GM19240 (cell line): ENCODE data around the gene CORO6.
A peak's percentile ranks its signal among the peaks of the same experiment; 100 is the strongest.

Source experiments
- DNase-seq: peaks from one replicate; pipeline ENCODE4 v3.0.0; 2011; ENCODE audit warnings: low spot score; ENCODE audit not compliant: insufficient read length

The CORO6 gene

GRCh38 chr17:29578626-29579485, 43.9 kb downstream of the CORO6 start:
- DNase-seq = no peak

- no peak for DNase-seq
Measured at GRCh38 chr17:29577385-29578211, 45.1 kb downstream of the CORO6 start.

GRCh38 chr17:29577001-29577370, 45.7 kb downstream of the CORO6 start:
- DNase-seq = no peak

- no peak for DNase-seq
Measured at GRCh38 chr17:29576214-29577000, 46.3 kb downstream of the CORO6 start.

- DNase-seq = no peak
Measured at GRCh38 chr17:29575511-29576213, 47.0 kb downstream of the CORO6 start.

GRCh38 chr17:29574732-29575510, 47.8 kb downstream of the CORO6 start:
- no peak for DNase-seq

GRCh38 chr17:29573871-29574731, 48.6 kb downstream of the CORO6 start:
- DNase-seq = no peak

- no peak for DNase-seq
Measured at GRCh38 chr17:29573558-29573869, 49.2 kb downstream of the CORO6 start.

GRCh38 chr17:29572691-29573557, 49.8 kb downstream of the CORO6 start:
- DNase-seq = no peak

- no peak for DNase-seq
Measured at GRCh38 chr17:29571883-29572681, 50.6 kb downstream of the CORO6 start.

- DNase-seq = no peak
Measured at GRCh38 chr17:29571486-29571882, 51.2 kb downstream of the CORO6 start.

GRCh38 chr17:29570521-29570920, 52.2 kb downstream of the CORO6 start:
- no peak for DNase-seq

- DNase-seq = no peak
Measured at GRCh38 chr17:29569245-29569950, 53.3 kb downstream of the CORO6 start.

GRCh38 chr17:29568331-29569244, 54.1 kb downstream of the CORO6 start, which contains the start of gene TP53I13:
Gene TP53I13 (plus strand): TSS chr17:29568701. CDS start chr17:29568759, 58 bp downstream.
- peak; percentile 86 for DNase-seq

- peak; percentile 83 for DNase-seq
Measured at GRCh38 chr17:29567554-29568330, 55.0 kb downstream of the CORO6 start.
